ENCODE data around the gene TUBGCP5. TPM values are rescaled to one million over a fixed set of nuclear protein-coding genes. Genes with fewer than 3 reads are reported as not detected.

Gene TUBGCP5
- total and polyA plus RNA-seq, 10 of the 15 experiments (the other 5 are each of a cell fraction or from before 2014, with no cell fraction given) = 6.4 to 29.2 (median 20.2) TPM

DNA sequence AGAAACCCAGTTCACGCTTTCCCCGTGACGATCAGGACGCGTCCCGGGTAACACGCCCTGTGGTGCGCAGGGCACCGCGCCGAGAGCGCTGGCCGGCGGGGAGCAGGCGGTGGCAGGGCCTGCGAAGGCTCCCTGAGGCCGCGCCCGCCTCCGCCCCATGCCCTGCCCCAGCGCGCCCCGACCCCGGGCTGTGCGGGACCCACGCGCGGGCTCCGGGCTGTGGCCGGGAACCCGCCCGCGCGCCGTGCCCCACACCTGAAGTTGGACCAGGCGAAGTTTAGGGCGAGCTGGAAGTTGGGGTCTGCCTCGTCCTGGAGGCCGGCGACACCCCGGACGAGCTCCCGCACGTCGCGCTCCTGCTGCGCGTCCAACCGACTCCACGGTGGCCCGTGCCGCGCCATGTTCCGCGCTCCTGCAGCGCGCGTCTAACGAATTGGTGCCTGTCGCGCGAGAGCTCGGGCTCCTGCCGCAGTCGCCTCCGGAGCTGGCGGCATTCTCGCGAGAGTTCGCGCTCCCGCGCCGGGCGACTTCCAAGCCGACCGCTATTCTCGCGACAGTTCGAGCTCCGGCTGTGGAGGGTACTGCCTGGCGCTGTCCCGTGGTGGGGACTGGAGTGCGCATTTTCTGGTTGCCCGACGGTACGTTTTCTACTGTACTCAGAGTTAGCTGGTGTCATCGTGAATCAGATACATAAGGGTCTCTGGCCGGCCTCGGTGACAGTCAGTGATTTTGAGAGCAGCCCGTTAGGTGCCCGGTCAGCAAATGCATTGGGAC, at the start of gene TUBGCP5 (continued):
- TF ChIP-seq NR2C2 (IDR thresholded peaks at IDR 0.05; ENCODE audit: borderline replicate concordance, control insufficient read depth, insufficient read length, low read depth) (no peak), BCL11A (IDR thresholded peaks at IDR 0.05; ENCODE audit: low read depth, low read length) (no peak), TAF1 (IDR thresholded peaks at IDR 0.05; ENCODE audit: borderline replicate concordance, low read depth, low read length) (peak; percentile 95), MYB (IDR thresholded peaks at IDR 0.05; ENCODE audit: borderline replicate concordance, low read depth, low read length) (no peak), BRCA1 (IDR thresholded peaks at IDR 0.05; ENCODE audit: low read depth, low read length) (peak; percentile 99), SUPT20H (IDR thresholded peaks at IDR 0.05; ENCODE audit: borderline replicate concordance, control insufficient read depth, low read depth, low read length) (no peak), FOS (IDR thresholded peaks at IDR 0.05; ENCODE audit: borderline replicate concordance, extremely low read depth, insufficient read length) (no peak), CBX5 (IDR thresholded peaks at IDR 0.05; ENCODE audit: low read depth) (no peak), SIN3A (IDR thresholded peaks at IDR 0.05; ENCODE audit: low read depth, low read length) (peak; percentile 39; the same call in 1 of the 2 replicates), ZBTB11 (CRISPR knock-in tag; IDR thresholded peaks at IDR 0.05) (no peak), HDAC2 (IDR thresholded peaks at IDR 0.05) (no peak; the same call in 1 of the 2 replicates), POLR2AphosphoS5 (IDR thresholded peaks at IDR 0.05; ENCODE audit: low read length) (peak; percentile 97), NR2F1 (conservative IDR thresholded peaks at IDR 0.05) (peak; percentile 66), BHLHE40 (IDR thresholded peaks at IDR 0.05; ENCODE audit: borderline replicate concordance in 1 of 2, low read depth in 2 of 2, low read length in 1 of 2) (peak; percentile 74 to 93)
- TF ChIP-seq, protein P1, sequence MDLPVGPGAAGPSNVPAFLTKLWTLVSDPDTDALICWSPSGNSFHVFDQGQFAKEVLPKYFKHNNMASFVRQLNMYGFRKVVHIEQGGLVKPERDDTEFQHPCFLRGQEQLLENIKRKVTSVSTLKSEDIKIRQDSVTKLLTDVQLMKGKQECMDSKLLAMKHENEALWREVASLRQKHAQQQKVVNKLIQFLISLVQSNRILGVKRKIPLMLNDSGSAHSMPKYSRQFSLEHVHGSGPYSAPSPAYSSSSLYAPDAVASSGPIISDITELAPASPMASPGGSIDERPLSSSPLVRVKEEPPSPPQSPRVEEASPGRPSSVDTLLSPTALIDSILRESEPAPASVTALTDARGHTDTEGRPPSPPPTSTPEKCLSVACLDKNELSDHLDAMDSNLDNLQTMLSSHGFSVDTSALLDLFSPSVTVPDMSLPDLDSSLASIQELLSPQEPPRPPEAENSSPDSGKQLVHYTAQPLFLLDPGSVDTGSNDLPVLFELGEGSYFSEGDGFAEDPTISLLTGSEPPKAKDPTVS (IDR thresholded peaks at IDR 0.05; ENCODE audit: low read depth, low read length) = no peak
- TF ChIP-seq, protein P2, sequence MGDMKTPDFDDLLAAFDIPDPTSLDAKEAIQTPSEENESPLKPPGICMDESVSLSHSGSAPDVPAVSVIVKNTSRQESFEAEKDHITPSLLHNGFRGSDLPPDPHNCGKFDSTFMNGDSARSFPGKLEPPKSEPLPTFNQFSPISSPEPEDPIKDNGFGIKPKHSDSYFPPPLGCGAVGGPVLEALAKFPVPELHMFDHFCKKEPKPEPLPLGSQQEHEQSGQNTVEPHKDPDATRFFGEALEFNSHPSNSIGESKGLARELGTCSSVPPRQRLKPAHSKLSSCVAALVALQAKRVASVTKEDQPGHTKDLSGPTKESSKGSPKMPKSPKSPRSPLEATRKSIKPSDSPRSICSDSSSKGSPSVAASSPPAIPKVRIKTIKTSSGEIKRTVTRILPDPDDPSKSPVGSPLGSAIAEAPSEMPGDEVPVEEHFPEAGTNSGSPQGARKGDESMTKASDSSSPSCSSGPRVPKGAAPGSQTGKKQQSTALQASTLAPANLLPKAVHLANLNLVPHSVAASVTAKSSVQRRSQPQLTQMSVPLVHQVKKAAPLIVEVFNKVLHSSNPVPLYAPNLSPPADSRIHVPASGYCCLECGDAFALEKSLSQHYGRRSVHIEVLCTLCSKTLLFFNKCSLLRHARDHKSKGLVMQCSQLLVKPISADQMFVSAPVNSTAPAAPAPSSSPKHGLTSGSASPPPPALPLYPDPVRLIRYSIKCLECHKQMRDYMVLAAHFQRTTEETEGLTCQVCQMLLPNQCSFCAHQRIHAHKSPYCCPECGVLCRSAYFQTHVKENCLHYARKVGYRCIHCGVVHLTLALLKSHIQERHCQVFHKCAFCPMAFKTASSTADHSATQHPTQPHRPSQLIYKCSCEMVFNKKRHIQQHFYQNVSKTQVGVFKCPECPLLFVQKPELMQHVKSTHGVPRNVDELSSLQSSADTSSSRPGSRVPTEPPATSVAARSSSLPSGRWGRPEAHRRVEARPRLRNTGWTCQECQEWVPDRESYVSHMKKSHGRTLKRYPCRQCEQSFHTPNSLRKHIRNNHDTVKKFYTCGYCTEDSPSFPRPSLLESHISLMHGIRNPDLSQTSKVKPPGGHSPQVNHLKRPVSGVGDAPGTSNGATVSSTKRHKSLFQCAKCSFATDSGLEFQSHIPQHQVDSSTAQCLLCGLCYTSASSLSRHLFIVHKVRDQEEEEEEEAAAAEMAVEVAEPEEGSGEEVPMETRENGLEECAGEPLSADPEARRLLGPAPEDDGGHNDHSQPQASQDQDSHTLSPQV (IDR thresholded peaks at IDR 0.05) = no peak
- TF ChIP-seq, protein P3, sequence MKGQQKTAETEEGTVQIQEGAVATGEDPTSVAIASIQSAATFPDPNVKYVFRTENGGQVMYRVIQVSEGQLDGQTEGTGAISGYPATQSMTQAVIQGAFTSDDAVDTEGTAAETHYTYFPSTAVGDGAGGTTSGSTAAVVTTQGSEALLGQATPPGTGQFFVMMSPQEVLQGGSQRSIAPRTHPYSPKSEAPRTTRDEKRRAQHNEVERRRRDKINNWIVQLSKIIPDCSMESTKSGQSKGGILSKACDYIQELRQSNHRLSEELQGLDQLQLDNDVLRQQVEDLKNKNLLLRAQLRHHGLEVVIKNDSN (IDR thresholded peaks at IDR 0.05; ENCODE audit: borderline replicate concordance, extremely low read length, insufficient read depth, low read depth, low read length) = no peak
